PFSK-1 (cell line): ENCODE results near the gene ERCC2.

Source experiments
- POLR2AphosphoS5 ChIP-seq: IDR thresholded peaks from 2 replicates; pipeline ENCODE4 v1.6.1; 2012; ENCODE audit warnings: low read depth, mild to moderate bottlenecking, control low read depth, low read length, moderate library complexity
- SIN3A ChIP-seq: IDR thresholded peaks from 2 replicates; pipeline ENCODE4 v1.6.1; 2012; ENCODE audit warnings: mild to moderate bottlenecking, low read length, moderate library complexity, borderline replicate concordance; ENCODE audit not compliant: insufficient read depth
- TAF1 ChIP-seq: IDR thresholded peaks from 2 replicates; pipeline ENCODE4 v1.6.1; 2012; ENCODE audit warnings: low read length, control low read depth, borderline replicate concordance; ENCODE audit not compliant: insufficient read depth
- TF ChIP-seq, protein P1 (sequence below), 2 experiments: IDR thresholded peaks; 2 replicates each; pipeline versions ENCODE4 v1.6.1 to v1.8.0; 2011 to 2012; ENCODE audit warnings: low read depth in 2 of 2, low read length in 2 of 2, control low read depth in 1 of 2, inconsistent platforms in 1 of 2, mild to moderate bottlenecking in 1 of 2, moderate library complexity in 1 of 2; ENCODE audit not compliant: insufficient read depth in 1 of 2

DNA sequence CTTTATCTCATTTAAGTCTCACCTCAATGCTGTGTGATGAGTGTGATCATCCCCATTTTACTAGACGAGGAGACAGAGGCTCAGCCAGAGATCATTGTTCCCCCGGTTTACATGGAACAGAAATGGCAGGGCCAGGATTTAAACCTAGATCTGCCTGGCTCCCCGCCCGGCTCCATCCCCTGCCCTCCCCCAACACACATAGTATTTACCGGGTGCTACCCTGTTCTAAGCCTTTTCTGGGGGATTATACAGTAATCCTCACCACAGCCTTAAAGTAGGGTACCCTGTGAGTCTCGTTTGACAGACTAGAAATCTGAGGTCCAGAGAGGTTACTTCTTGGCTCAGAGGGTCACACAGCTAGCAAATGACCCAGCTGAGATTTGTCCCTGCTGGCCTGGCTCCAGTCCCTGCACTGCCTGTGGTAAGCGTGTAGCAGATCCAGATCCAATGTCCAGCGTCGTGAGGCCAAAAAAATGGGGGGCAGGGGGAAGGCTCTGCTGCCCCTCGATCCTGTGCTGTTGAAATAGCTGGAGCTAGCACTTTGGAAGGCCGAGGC lies 33.6 kb downstream of the ERCC2 start:
- TF ChIP-seq TAF1 = no peak
- TF ChIP-seq POLR2AphosphoS5 = no peak
- TF ChIP-seq, protein P1, sequence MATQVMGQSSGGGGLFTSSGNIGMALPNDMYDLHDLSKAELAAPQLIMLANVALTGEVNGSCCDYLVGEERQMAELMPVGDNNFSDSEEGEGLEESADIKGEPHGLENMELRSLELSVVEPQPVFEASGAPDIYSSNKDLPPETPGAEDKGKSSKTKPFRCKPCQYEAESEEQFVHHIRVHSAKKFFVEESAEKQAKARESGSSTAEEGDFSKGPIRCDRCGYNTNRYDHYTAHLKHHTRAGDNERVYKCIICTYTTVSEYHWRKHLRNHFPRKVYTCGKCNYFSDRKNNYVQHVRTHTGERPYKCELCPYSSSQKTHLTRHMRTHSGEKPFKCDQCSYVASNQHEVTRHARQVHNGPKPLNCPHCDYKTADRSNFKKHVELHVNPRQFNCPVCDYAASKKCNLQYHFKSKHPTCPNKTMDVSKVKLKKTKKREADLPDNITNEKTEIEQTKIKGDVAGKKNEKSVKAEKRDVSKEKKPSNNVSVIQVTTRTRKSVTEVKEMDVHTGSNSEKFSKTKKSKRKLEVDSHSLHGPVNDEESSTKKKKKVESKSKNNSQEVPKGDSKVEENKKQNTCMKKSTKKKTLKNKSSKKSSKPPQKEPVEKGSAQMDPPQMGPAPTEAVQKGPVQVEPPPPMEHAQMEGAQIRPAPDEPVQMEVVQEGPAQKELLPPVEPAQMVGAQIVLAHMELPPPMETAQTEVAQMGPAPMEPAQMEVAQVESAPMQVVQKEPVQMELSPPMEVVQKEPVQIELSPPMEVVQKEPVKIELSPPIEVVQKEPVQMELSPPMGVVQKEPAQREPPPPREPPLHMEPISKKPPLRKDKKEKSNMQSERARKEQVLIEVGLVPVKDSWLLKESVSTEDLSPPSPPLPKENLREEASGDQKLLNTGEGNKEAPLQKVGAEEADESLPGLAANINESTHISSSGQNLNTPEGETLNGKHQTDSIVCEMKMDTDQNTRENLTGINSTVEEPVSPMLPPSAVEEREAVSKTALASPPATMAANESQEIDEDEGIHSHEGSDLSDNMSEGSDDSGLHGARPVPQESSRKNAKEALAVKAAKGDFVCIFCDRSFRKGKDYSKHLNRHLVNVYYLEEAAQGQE (IDR thresholded peaks at IDR 0.05; ENCODE audit: insufficient read depth in 1 of 2, low read depth in 2 of 2, low read length in 2 of 2) = no peak
- TF ChIP-seq SIN3A = no peak
